ENCODE data around the gene CHST3. TPM values are rescaled to one million over a fixed set of nuclear protein-coding genes. Genes with fewer than 3 reads are reported as not detected.

The CHST3 gene
- total RNA-seq, 1 donor from 2014 or later = 21.7 TPM

DNA sequence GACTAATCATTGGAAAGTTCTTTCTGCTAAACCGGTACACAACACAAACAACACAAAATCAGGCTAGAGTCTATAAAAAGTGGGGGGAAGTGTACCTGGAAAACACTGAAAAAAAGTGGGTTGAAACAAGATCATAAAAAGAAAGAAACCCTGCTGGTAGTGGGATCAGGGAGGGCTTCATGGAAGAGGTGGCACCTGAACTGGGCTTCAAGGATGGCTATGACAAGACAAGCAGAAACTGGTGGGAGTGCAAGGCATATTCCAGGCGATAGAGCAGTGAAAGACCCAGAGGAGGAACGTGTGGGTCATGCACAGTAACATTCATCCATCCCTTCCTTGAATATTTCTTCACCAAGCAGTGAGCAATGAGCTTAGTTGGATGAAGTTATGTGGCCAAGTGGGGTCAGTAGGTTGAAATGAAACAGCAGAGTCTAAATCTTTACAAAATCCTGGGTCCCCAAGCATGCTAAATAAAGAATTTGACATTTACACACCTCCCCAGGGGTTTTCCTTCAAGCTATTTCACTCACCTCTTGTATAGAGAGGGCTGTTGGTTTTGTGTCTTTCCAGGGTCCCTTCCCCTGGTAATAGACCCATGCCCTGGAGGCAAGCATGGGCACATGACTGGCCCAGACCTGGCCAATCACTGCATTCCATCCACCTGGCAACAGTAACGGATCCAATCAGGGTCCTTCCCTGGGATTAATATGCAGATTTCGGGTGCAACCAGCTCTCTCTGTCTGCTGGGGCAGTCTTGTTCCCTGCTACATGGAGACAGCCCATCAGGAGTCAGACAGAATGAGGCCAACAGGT, 86.0 kb downstream of the CHST3 start:
- Mint-ChIP-seq H3K9me3 (peaks cover 14% of the 10 kb centered on the region), H3K4me3 (no peak overlapping the region)
- TF ChIP-seq, protein P1, sequence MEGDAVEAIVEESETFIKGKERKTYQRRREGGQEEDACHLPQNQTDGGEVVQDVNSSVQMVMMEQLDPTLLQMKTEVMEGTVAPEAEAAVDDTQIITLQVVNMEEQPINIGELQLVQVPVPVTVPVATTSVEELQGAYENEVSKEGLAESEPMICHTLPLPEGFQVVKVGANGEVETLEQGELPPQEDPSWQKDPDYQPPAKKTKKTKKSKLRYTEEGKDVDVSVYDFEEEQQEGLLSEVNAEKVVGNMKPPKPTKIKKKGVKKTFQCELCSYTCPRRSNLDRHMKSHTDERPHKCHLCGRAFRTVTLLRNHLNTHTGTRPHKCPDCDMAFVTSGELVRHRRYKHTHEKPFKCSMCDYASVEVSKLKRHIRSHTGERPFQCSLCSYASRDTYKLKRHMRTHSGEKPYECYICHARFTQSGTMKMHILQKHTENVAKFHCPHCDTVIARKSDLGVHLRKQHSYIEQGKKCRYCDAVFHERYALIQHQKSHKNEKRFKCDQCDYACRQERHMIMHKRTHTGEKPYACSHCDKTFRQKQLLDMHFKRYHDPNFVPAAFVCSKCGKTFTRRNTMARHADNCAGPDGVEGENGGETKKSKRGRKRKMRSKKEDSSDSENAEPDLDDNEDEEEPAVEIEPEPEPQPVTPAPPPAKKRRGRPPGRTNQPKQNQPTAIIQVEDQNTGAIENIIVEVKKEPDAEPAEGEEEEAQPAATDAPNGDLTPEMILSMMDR (conservative IDR thresholded peaks at IDR 0.05) = no peak

DNA sequence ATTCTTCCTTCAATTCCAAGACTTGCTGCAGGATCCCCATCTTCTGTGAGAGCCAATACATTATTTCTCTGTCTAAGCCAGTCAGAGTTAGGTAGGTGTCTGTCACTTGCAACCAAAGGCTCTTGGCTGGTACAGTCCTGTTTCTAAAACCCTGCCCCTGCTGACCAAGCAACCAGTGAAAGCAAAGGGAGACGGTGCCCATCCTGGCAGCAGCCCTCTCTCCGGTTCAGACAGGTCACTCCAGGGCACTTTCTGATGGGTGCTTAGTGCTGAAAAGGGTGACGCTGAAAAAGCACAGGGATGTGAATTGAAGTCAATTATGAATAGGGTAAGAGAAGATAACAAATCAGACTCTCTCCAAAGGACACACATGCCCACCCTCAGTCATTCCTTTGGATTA, 86.7 kb downstream of the CHST3 start:
- peaks cover 13% of the 10 kb centered on the region for H3K9me3 Mint-ChIP-seq
- H3K36me3 Mint-ChIP-seq = no peaks in the 10 kb centered on the region
- TF ChIP-seq, protein P1 (conservative IDR thresholded peaks at IDR 0.05) = no peak
- H3K4me3 Mint-ChIP-seq = no peak overlapping the region
- no peaks in the 10 kb centered on the region for H3K27me3 Mint-ChIP-seq
- no peak overlapping the region for H3K27ac Mint-ChIP-seq
- H3K4me1 Mint-ChIP-seq (ENCODE audit: unreplicated experiment) = peaks cover 7% of the 10 kb centered on the region
- no peak for DNase-seq (ENCODE audit: extremely low spot score, unreplicated experiment)

More for the DNA sequence above, 86.0 kb downstream of the CHST3 start:
- Mint-ChIP-seq H3K36me3 (no peaks in the 10 kb centered on the region), H3K4me1 (ENCODE audit: unreplicated experiment) (peaks cover 7% of the 10 kb centered on the region), H3K27ac (no peak overlapping the region), H3K27me3 (no peaks in the 10 kb centered on the region)
- no peak for DNase-seq (ENCODE audit: extremely low spot score, unreplicated experiment)

DNA sequence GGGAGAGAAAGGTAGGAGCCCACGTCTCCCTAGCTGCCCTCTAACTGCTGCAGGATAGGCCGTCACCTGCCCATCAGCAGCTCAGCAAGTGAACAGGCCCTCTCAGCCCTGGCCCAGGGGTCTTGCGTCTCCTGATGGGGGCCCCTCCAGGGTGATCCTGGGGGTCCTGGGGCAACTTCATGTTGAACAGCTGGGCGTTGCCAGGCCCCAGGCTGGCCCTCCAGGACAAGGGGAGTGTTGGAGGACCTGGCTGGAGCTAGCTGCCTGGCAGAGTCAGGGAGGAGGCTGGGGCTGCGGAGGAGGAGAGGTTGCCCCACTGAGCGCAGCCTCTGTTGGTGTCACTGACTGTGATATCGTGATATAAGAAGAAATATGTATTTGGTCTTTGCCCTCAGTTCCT, 89.5 kb downstream of the CHST3 start:
- no peaks in the 10 kb centered on the region for H3K36me3 Mint-ChIP-seq
- peaks cover 3% of the 10 kb centered on the region for H3K4me1 Mint-ChIP-seq (ENCODE audit: unreplicated experiment)
- no peak overlapping the region for H3K4me3 Mint-ChIP-seq
- peaks cover 5% of the 10 kb centered on the region for H3K9me3 Mint-ChIP-seq
- no peaks in the 10 kb centered on the region for H3K27me3 Mint-ChIP-seq
- TF ChIP-seq, protein P1 (conservative IDR thresholded peaks at IDR 0.05) = no peak
- no peak overlapping the region for H3K27ac Mint-ChIP-seq
- no peak for DNase-seq (ENCODE audit: extremely low spot score, unreplicated experiment)

DNA sequence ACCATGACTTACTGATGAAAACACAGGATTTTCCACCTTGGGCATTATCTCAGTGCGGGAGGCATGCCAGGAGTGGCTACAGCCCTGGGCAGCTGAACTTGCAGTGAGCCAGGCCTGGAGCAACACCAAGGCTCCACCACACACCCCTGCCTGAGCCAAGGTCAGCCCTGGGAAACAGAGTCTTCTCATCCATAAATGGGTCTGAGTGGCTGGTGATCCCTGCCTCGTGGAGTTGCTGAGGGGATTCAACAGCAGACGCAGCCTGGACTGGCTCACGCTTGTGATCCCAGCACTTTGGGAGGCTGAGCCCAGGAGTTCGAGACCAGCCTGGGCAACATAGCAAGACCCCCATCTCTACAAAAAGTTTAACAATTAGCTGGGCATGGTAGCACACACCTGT, 91.9 kb downstream of the CHST3 start:
- Mint-ChIP-seq H3K36me3 (no peaks in the 10 kb centered on the region), H3K9me3 (no peaks in the 10 kb centered on the region), H3K4me1 (ENCODE audit: unreplicated experiment) (peaks cover 13% of the 10 kb centered on the region), H3K27me3 (no peaks in the 10 kb centered on the region), H3K27ac (no peak overlapping the region), H3K4me3 (no peak overlapping the region)
- TF ChIP-seq, protein P1 (conservative IDR thresholded peaks at IDR 0.05) = no peak
- DNase-seq (ENCODE audit: extremely low spot score, unreplicated experiment) = no peak

DNA sequence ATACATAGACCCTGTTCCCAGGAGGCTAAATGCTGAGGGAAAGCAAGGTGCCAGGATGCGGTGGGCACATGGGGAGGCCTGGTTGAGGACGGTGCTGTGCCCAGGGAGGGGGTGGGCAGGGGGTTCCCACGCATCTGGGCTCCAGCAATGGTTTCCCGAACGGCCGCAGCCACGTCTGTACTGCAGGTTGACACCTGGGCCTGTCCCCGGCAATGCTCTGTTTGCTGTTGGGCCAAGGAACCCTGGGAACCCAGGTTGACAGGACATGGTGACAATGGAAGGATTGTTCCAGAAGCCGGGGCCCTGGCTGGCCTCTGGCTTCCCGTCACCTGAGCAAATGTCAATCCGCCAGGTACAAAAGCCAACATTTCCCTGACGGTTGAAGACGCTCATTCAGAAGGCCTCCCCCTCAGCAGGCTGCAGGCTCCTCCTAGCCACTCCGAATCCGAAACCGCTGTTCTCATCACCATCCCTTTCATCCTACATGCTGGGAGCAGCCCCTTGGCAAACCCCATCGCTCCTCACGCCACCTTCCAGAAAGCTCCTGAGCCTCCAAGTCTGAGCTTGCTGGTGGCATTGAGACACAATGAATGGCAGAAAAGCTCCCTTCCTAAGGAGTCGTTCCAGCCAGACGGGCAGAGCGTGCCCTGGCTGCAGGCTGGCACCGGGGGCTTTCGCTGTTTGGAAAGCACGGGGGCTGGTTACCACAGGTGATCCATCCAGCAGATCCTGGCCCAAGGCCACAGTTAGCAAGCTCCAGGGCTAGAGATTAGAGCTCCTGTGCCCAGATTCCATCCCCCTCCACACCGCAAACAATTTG, 92.9 kb downstream of the CHST3 start:
- H3K4me3 Mint-ChIP-seq = no peak overlapping the region
- no peaks in the 10 kb centered on the region for H3K27me3 Mint-ChIP-seq
- H3K4me1 Mint-ChIP-seq (ENCODE audit: unreplicated experiment) = peaks cover 16% of the 10 kb centered on the region
- no peaks in the 10 kb centered on the region for H3K9me3 Mint-ChIP-seq
- no peak overlapping the region for H3K27ac Mint-ChIP-seq
- H3K36me3 Mint-ChIP-seq = no peaks in the 10 kb centered on the region
- TF ChIP-seq, protein P1 (conservative IDR thresholded peaks at IDR 0.05) = no peak
- DNase-seq (ENCODE audit: extremely low spot score, unreplicated experiment) = no peak

All from type B pancreatic cell (in vitro differentiated cells).